GM12878 (cell line): ENCODE results near the gene NUMB. TPM values are rescaled to one million over a fixed set of nuclear protein-coding genes. Genes with fewer than 3 reads are reported as not detected.
A peak's percentile ranks its signal among the peaks of the same experiment; 100 is the strongest.

Source experiments
- ATAC-seq: fragments of 200-7000 bp; cut with Tn5 transposase; 3 replicates; pipeline ENCODE4 v1.9.1; 2020; ENCODE audit warnings: mild to moderate bottlenecking, moderate library complexity
- BruUV-seq: library from RNA; stranded (reverse); fragments of 400-500 nt; replicated peaks from 2 replicates; lab custom pipeline; 2021; lab: Mats Ljungman, UMichigan
- CTCF ChIA-PET: fragments of 300-600 bp; sonication (Branson Sonifier 250); formaldehyde crosslinking; extraction: SDS; loops from one replicate; lab custom pipeline; 2021; ENCODE audit warnings: inconsistent platforms; lab: Yijun Ruan, JAX
- POLR2A ChIA-PET: fragments of 350-600 bp; formaldehyde crosslinking; extraction: SDS; loops from one replicate; lab custom pipeline; 2021; ENCODE audit warnings: inconsistent platforms; lab: Charles Lee
- RAD21 ChIA-PET: fragments of 300-600 bp; sonication (Branson Sonifier 250); formaldehyde crosslinking; loops from one replicate; lab custom pipeline; 2023; ENCODE audit warnings: antibody characterized with exemption; ENCODE audit not compliant: unreplicated experiment; lab: Charles Lee
- SMC1A ChIA-PET: fragments of 300-600 bp; sonication (Branson Sonifier 250); formaldehyde crosslinking; loops from one replicate; lab custom pipeline; 2023; ENCODE audit not compliant: unreplicated experiment, uncharacterized antibody; lab: Charles Lee
- DNase-seq: peaks from one replicate; pipeline ENCODE4 v3.0.0-alpha.2; 2011; ENCODE audit warnings: low read depth, low spot score
- FAIRE-seq: peaks from 3 replicates; lab custom pipeline; 2011; peaks lifted over from hg19 to GRCh38; lab: Jason Lieb, UNC
- H2AFZ ChIP-seq: 2 replicates; pipeline ENCODE4 v1.6.0; 2011; ENCODE audit warnings: low read depth, low read length, control low read depth; ENCODE audit not compliant: control insufficient read depth
- H3K27ac ChIP-seq: 2 replicates; pipeline ENCODE4 v1.5.1; 2011; ENCODE audit warnings: control low read depth; ENCODE audit not compliant: control insufficient read depth, insufficient read depth
- H3K27me3 ChIP-seq, 2 experiments: replicated peaks in 1 of 2; 2 replicates each; pipeline versions ENCODE4 v1.6.0 to v1.6.1; 2011; ENCODE audit warnings: low read length in 1 of 2; ENCODE audit not compliant: control insufficient read depth in 2 of 2, insufficient read depth in 2 of 2
- H3K36me3 ChIP-seq, 2 experiments: 2 replicates each; pipeline ENCODE4 v1.5.1; 2011; ENCODE audit warnings: low read length in 1 of 2; ENCODE audit not compliant: control insufficient read depth in 2 of 2, insufficient read depth in 2 of 2
- H3K4me1 ChIP-seq: 2 replicates; pipeline ENCODE4 v1.6.1; 2011; ENCODE audit warnings: mild to moderate bottlenecking, low read length, moderate library complexity, mixed read lengths; ENCODE audit not compliant: control insufficient read depth, insufficient read depth
- H3K4me2 ChIP-seq: 2 replicates; pipeline ENCODE4 v1.6.0; 2011; ENCODE audit warnings: control low read depth; ENCODE audit not compliant: control insufficient read depth, insufficient read depth
- H3K4me3 ChIP-seq: fragments of 200-600 bp; sonication (generic); 2 replicates; pipeline ENCODE4 v1.5.1; 2016
- H3K79me2 ChIP-seq: 2 replicates; pipeline ENCODE4 v1.6.0; 2011; ENCODE audit warnings: low read length; ENCODE audit not compliant: control insufficient read depth, insufficient read depth
- H3K9ac ChIP-seq: 2 replicates; pipeline ENCODE4 v1.8.0; 2011; ENCODE audit warnings: low read length, control low read depth, mixed read lengths; ENCODE audit not compliant: control insufficient read depth, insufficient read depth
- H3K9me3 ChIP-seq: replicated peaks from 3 replicates; pipeline ENCODE4 v1.5.1; 2011; ENCODE audit warnings: mild to moderate bottlenecking, low read length; ENCODE audit not compliant: control insufficient read depth, insufficient read depth
- H4K20me1 ChIP-seq: 2 replicates; pipeline ENCODE4 v1.6.0; 2011; ENCODE audit not compliant: control insufficient read depth, insufficient read depth
- GATAD2B ChIP-seq: fragments of 450-650 bp; conservative IDR thresholded peaks from 2 replicates; pipeline ENCODE4 v1.6.1; 2017; ENCODE audit warnings: low read depth, mild to moderate bottlenecking, moderate library complexity
- IKZF2 ChIP-seq, 2 experiments: fragments of 450-650 bp; IDR thresholded peaks; 2 replicates each; pipeline ENCODE4 v1.6.1; 2017; ENCODE audit warnings: mild to moderate bottlenecking in 2 of 2, moderate library complexity in 2 of 2
- NBN ChIP-seq: fragments of 450-650 bp; IDR thresholded peaks from 2 replicates; pipeline ENCODE4 v1.6.1; 2016
- POU2F2 ChIP-seq: IDR thresholded peaks from 3 replicates; pipeline ENCODE4 v1.6.1; 2011; ENCODE audit warnings: low read depth, mild to moderate bottlenecking, low read length, borderline replicate concordance
- YY1 ChIP-seq: IDR thresholded peaks from 2 replicates; pipeline ENCODE4 v1.6.1; 2011; ENCODE audit warnings: low read depth, mild to moderate bottlenecking, low read length
- ZNF687 ChIP-seq: fragments of 450-650 bp; IDR thresholded peaks from 2 replicates; pipeline ENCODE4 v1.6.1; 2017; ENCODE audit warnings: mild to moderate bottlenecking, moderate library complexity
- WGBS: methylation state at CpG from one replicate; pipeline ENCODE4 v1.1.6; 2016; ENCODE audit warnings: low lambda C conversion rate; ENCODE audit not compliant: insufficient replicate concordance, insufficient coverage; ENCODE audit errors: missing lambda C conversion rate; 5-methylcytosine and 5-hydroxymethylcytosine counted together
- in situ Hi-C: fragments of 300-500 bp; cut with MboI; formaldehyde crosslinking; loops from 9 replicates; pipeline ENCODE4 v1.14.3; 2018; ENCODE audit warnings: mixed read lengths
- intact Hi-C: fragments of 100-400 bp; cut with micrococcal nuclease; formaldehyde crosslinking; loops from one replicate; pipeline ENCODE4 v1.14.2; 2022; ENCODE audit not compliant: unreplicated experiment
- polyA plus RNA-seq, 11 experiments: library from polyadenylated mRNA; depleted of rRNA in 4 of 11; unstranded in 6 of 11; stranded (reverse) in 5 of 11; fragments of >200 nt; fragmentation: Nextera tagmentation in 4 of 11; fragmentation: Illumina TruSeq in 1 of 11; extraction: Ambion mirVana in 4 of 11; extraction: Trizol in 1 of 11; gene quantifications; 1 replicate in 1 of 11; 2 replicates in 10 of 11; pipeline versions ENCODE4 v1.2.1 to v1.2.3, GENCODE V29; 2011 to 2016; ENCODE audit warnings: inconsistent platforms in 2 of 11, missing spikeins in 2 of 11, low read depth in 1 of 11
- total RNA-seq, 4 experiments: library from RNA; depleted of rRNA in 3 of 4; stranded (reverse); fragments of >200 nt in 3 of 4; fragmentation: Illumina TruSeq in 1 of 4; extraction: Trizol in 1 of 4; gene quantifications; 2 replicates each; pipeline versions ENCODE4 v1.2.1 to v1.2.3, GENCODE V29; 2013 to 2021
- TF ChIP-seq, protein P1 (sequence below): fragments of 450-650 bp; IDR thresholded peaks from 2 replicates; pipeline ENCODE4 v1.6.1; 2017; ENCODE audit warnings: low read depth, mild to moderate bottlenecking, moderate library complexity

Gene NUMB
- total and polyA plus RNA-seq, 10 of the 15 experiments (the other 5 are each of a cell fraction or from before 2014, with no cell fraction given): 22.0 to 147 (median 48.9) TPM

GRCh38 chr14:73246387-73247150 lies 211.8 kb downstream of the NUMB start:
- TF ChIP-seq POU2F2 (peak; percentile 49; the same call in 1 of the 3 replicates), IKZF2 (IDR thresholded peaks at IDR 0.05) (no peak), YY1 (peak; percentile 83), ZNF687 (0 out of 2 replicates have a peak, but pooled peaks have one; percentile 31), GATAD2B (no peak), NBN (no peak)
- TF ChIP-seq, protein P1, sequence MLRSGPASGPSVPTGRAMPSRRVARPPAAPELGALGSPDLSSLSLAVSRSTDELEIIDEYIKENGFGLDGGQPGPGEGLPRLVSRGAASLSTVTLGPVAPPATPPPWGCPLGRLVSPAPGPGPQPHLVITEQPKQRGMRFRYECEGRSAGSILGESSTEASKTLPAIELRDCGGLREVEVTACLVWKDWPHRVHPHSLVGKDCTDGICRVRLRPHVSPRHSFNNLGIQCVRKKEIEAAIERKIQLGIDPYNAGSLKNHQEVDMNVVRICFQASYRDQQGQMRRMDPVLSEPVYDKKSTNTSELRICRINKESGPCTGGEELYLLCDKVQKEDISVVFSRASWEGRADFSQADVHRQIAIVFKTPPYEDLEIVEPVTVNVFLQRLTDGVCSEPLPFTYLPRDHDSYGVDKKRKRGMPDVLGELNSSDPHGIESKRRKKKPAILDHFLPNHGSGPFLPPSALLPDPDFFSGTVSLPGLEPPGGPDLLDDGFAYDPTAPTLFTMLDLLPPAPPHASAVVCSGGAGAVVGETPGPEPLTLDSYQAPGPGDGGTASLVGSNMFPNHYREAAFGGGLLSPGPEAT: peak; percentile 31; the same call in 1 of the 2 replicates
- BruUV-seq: TSS peak; percentile 87
- Histone ChIP-seq H2AFZ (peak overlapping the region; percentile 62), H3K9ac (peak overlapping the region; percentile 64), H3K4me2 (peak overlapping the region; percentile 94), H3K27me3 (no peaks in the 10 kb centered on the region), H3K4me3 (peak overlapping the region; percentile 66), H3K36me3 (no peaks in the 10 kb centered on the region; a peak in 1 of 4 replicates), H3K79me2 (peaks cover 4% of the 10 kb centered on the region; the same call in 1 of the 2 replicates), H3K9me3 (no peaks in the 10 kb centered on the region), H3K27ac (peak overlapping the region; percentile 57), H4K20me1 (0 out of 2 replicates have a peak, but pooled peaks cover 3% of the 10 kb centered on the region), H3K4me1 (peaks cover 49% of the 10 kb centered on the region)
- peak; percentile 9 for ATAC-seq
- SMC1A ChIA-PET: interaction anchor here (0.6 to 1.4 kb wide), 5 partner anchors 15 to 226 kb away, joined by 3 to 4 read pairs (median 3); no protein-coding TSS in a partner anchor
- FAIRE-seq: no peak
- RAD21 ChIA-PET: interaction anchor here (0.9 to 1.7 kb wide), 8 partner anchors 11 to 227 kb away, joined by 3 to 6 read pairs (median 4); no protein-coding TSS in a partner anchor
- CTCF ChIA-PET: interaction anchor here (0.7 to 1.2 kb wide), 2 partner anchors 209 to 225 kb away, joined by 3 to 4 read pairs; no protein-coding TSS in a partner anchor
- in situ Hi-C loops (no loop called here), intact Hi-C loops (loop anchor here (5.0 kb wide), 3 partner anchors 46 to 226 kb away; partner anchors contain the start of gene NUMB)
- no peak for DNase-seq
- WGBS: 4% methylated on average over 15 of the region's 18 CpGs
- POLR2A ChIA-PET: interaction anchor here (0.6 to 1.4 kb wide), 8 partner anchors 11 to 231 kb away, joined by 3 to 4 read pairs (median 3); no protein-coding TSS in a partner anchor
